ENCODE results near the gene ANKS1B.

DNA sequence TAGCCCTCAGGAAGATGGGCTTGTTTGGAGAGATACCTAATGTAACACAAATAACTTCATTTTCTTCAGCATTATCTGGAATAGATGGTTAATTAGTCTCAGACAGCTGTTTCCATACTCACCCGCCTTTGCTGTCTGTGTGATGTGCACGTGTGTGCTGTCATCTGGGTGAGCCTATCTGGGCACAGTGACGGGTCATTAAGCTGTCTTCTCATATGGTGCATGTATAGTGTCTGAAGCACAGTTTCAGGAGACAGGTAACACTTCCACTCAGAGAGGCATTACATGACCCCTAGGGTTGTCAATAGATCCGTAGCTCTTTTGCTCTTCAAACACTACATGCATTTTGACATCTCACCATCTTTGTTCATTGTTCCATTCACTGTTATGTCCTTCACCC is 846.3 kb downstream of the ANKS1B start:
- TF ChIP-seq POLR2A (IDR thresholded peaks at IDR 0.05; ENCODE audit: low read length): no peak
- no peak for TF ChIP-seq GATA1 (IDR thresholded peaks at IDR 0.05; ENCODE audit: low read depth, low read length)

Data from erythroblast (primary cell).